Glomerular visceral epithelial cell (primary cell): ENCODE measurements around the gene PDILT.

Experiments used
- DNase-seq: peaks from one replicate; pipeline ENCODE4 v3.0.0-alpha.2; 2016; ENCODE audit errors: extremely low spot score

Gene PDILT

DNA sequence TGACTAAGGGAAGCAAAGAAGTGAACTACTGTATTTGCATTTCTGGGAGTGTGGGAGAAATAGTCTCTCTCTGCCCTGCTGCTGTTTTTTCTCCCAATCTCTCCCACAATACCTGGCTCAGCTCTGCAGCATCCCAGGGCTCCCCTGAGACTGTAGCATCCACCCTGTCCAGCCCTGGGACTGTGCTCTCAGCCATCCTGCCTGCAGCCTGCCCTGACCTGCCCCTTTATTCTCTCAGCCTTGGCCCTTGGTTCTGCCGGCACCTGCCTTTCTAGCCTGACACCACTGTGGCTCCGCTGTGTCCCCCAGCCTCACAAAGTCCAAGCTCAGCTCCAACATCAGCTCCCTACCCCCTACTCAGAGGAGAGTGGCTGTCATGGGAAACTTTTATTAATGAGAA lies 1.9 kb downstream of the PDILT start:
- DNase-seq = no peak

- no peak for DNase-seq
Observed at GRCh38 chr16:20401475-20402016, 3.0 kb downstream of the PDILT start.

DNA sequence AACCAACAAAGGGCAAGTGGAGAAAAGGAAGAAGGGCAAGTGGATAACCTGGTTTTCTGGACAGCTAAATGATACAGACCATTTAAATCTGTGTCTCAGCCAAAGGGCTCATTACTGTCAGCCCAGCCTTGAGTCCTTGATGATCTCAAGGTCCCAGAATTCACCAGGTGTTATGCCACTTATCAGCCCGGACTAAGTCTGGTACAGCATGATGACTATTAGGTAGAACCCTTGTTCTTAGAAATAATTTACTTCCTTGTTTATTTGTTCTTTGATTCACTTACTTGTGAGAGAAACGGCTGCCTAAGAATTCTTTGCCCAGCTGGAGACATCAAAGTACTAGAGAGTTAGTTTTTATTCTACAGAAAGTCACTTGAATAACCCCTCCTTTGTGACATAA lies 3.5 kb downstream of the PDILT start:
- no peak for DNase-seq

GRCh38 chr16:20399185-20399584 lies 5.4 kb downstream of the PDILT start:
- no peak for DNase-seq

DNA sequence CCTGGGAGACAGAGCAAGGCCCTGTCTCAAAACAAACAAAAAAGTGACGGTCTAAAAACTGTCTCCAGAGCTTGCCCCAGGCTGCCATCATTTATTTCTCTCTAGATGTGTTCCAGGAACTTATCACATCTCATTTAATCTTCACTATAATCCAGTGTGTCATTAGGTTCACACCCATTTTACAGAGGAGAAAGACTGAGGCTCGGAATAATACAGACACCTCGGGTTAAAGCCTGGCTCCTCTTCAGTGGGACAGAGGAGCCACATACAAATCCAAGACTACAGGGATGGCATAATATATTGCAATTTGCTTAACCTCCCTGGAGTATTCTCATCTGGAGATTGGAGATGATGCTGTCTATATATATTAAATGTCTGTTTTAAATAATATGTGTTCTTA lies 5.9 kb downstream of the PDILT start:
- DNase-seq = no peak

DNA sequence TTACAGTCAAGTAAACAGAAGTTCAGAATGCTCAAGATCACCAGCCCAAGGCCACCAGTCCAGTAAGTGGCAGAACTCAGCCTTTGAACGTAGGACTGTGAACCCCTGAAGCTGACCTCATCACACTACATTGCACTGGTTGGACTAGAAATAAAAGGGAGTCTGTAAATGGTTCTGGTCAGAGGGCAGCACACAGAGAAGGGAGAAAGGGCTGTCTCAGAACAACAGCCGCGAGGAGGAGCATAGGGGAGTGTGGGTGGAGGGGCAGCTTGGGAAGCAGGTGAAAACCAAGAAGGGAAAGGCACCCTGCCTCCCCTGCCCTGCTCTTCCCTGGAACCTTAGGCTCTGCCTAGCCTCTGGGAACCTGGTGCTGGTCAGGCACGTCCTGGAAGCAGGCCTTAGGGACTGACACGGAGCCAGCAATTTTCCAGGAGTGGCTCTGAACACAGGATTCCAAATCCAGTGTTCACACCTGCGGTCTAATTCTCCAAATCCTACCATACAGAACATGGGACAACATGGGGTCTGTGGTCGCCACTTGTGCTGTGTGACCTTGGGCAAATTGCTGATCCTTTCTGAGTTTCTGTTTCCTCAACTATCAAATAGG lies 7.0 kb downstream of the PDILT start:
- DNase-seq = no peak

- DNase-seq = no peak
Observed at GRCh38 chr16:20396846-20397467, 7.6 kb downstream of the PDILT start.

- DNase-seq = no peak
Observed at GRCh38 chr16:20395946-20396345, 8.6 kb downstream of the PDILT start.

DNA sequence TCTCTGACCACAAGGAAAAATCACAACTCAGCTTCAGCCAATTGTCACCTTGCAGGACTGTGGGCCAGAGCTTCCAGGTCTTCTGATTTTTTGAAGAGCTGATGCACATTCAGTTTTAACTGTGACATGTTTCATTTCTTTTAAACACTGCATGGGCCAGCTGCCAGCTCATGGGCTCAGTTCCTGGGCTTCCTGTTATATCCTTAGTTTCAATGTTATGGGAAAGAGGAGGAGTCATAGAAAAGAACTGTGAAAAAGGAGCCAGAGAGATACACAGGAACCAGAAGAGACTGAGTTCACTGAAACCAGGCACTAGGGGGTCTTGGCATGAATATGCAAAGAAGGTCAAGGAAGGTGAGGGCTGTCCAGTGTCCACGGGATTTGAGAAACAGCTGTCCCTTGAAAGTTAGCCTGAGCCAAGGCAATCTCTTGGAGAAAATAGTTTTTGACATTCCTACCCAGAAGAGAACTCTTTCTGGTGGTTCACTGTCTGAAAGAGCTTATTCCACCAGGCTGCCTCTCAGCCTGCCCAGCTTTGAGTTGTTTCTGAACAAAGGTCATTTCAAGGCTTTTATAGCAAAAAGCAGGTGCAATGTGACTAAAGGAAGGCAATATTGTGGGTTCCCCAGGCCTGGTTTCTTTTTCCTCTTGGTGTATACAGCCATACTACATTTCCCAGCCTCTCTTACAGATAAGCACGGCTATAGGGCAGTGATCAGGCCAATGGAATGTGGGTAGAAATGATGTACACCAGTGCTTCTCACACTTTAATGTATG lies 10.5 kb downstream of the PDILT start:
- DNase-seq = no peak

DNA sequence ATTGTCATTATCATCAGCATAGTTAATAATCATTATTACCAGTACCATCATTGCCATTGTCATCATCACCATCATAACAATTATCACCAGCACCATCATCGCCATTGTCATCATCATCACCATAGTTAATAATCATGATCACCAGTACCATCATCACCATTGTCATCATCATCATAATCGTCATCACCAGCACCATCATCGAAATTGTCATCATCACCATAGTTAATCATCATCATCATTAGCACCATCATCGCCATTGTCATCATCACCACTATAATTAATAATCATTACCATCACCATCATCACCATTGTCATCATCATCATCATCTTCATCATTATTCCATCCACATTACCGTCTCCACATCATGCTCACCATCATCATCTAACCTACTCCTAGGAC lies 13.5 kb downstream of the PDILT start:
- no peak for DNase-seq

DNA sequence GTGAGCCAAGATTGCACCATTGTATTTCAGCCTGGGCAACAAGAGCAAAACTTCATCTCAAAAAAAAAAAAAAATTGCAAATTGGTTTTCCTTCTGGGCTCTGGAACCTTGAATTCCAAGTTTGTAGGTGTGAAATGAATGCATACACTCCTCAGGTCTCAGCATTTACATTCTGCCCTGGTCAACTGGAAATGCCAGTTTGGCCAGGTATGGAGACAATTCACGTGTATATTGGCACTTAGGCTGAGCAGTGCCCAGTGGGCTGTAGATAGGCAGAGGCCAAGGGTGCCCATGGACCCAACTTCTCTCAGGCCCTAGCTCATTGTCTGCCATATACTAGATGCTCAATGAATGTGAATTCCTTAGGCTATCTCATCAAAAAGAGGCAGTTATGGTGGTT lies 15.7 kb downstream of the PDILT start:
- DNase-seq = no peak

- DNase-seq = no peak
Observed at GRCh38 chr16:20387978-20388377, 16.6 kb downstream of the PDILT start.

DNA sequence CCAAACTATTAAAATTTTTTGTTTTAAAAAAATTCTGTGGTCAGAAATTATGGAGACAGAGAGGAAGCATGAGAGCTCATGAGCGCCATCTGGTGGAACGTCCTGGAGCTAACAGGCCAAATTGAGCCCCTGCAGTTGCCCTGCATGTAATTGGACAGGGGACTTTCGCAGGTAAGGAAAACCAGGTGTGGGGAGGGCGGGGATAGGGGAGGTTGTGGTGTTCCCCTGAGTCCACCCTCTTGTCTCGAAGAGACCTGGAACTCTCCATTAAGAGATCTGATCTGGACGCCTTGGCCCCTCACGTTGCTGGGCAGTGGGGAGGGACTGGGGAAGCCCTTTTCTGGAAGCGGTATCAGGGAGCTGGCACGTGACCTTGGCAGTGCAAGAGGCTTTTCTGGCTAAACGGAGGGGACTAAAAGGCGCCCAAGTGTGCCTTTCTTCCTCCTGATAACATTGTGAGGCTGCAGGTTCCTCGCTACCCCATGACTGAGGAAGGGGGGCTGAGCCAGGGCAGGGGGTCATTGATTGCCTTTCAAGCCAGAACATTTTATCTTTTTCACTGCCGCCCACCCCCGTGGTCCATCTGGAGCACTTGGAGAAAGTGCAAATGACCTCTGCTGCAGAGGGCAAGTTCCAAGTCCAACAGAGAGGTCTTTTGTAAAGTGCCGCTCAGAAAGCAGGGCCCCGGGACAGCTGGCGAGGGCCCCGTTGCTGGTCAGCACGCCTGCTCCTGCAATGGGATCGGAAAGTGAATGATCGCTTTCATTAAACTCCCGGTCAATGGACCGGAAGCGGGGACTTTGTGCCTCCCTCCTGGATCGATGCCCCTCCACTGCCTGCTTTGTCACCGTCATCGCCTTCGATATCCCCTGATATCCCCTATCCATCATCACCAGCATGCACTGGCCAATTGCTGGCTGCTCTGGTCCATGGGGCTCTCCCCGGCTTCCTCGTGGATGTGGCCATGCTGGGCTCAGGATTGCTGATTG lies 18.4 kb downstream of the PDILT start:
- peak; percentile 44 for DNase-seq

GRCh38 chr16:20383106-20384029 lies 21.2 kb downstream of the PDILT start:
- peak; percentile 67 for DNase-seq

GRCh38 chr16:20382202-20382948 lies 22.2 kb downstream of the PDILT start:
- DNase-seq = no peak

DNA sequence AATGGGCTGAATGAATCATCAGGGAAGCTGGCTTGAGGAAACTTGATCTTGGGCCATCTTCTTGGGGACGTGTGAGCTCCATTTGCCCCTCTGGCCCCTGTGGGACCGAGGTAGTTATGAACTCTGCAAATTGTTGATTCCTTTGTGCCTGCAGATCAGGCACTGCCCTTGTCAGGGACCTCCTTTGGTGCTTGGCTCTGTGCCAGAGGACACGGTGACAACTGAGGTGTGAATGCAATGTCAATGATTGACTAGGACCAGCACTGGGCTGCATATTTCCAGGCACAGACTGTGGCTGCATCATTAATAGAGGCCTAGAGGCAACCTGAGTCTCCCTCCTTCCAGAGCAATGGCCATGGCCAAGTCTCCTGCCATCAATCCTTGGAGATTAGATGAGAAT lies 23.8 kb downstream of the PDILT start:
- no peak for DNase-seq

- no peak for DNase-seq
Observed at GRCh38 chr16:20377181-20377580, 27.4 kb downstream of the PDILT start.

DNA sequence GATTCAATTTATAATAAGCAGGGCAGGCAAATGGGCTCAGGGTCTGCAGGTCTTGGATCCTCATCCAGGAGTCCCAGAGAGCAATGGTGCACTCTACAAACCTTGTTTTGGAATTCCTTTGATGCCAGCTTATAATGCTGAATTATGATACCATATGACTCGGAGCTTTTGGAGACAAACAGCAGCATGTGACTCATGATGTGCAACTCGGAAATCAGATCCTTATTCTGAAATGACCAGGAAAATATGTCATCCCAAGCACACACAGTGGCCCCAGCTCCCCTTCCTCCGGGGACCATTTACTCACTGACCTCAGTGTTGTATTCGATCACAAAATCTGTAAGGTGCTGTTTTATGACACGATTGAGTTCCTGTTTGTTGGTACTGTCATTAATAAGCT lies 31.8 kb downstream of the PDILT start:
- no peak for DNase-seq

DNA sequence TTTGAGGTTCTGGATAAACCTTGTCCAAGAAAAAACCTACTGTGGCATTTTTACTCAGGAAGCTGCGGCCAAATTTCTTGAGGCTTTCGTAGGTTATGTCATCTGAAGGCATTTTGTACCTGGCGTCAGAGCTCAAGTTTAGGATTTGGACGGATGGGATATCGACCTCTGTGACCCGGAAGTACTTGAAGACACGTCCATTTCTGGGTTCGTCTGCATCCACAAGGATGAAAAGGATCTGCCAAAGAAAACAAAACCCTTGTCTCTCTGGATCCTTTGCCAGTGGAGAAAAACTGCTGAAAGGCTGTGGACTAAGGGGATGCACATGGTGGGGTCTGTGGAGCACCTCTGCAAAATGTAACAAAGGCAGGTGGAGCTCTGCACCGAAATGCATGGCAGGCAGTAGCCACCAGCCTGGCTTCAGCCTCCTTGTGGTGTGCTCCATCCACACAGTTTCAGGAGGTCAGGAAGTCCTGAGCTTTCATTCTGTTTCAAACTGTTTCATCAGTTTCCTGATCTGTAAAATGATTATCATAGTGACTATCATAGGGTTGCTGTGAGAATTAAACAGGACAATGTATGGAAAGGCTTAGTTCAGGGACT lies 35.0 kb downstream of the PDILT start:
- DNase-seq = no peak
